ENCODE data around the gene PPM1A.

The PPM1A gene

DNA sequence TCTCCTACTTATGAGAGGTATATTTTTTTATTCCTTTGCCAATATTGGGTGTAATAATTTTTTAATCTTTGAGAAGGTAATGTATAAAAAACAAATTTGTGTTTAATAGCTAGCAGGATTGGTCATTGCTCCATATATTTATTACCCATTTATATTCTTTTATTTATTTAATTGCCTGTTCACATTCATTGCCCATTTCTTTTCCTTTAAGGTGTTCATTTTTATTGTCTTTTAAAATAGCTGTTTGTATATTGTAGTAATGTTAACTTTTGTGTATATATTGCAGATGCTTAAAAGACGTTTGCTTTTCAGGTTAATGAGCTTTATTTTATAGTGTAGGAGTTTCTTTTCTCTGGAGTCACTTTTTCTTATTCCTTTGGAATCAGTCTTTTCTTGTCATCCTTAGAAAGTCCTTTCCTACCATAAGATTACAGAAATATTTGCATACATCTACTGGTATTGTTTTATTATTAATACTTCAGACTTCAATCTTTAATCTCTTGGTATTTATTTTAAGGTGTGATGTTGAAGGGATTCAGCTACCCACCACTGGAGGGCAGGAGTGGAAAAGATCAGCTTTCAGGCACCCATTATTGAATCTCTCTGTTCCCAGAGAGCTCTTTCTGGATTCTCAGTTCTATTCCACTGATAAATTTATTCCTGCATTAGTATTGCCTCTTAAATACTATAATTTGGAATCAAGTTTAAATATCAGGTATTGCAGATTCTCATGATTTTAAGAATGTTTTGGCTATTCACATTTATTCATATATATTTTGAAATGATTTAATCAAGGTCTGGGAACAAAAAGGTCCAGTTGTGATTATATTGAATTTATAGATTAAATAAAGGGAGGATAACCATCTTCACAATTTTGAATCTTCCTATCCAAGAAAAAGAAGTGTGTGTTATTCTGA, 17.3 kb downstream of the PPM1A start:
- no peak for DNase-seq

- no peak for DNase-seq
Measured at GRCh38 chr14:60272177-60272576, 23.2 kb downstream of the PPM1A start.

DNA sequence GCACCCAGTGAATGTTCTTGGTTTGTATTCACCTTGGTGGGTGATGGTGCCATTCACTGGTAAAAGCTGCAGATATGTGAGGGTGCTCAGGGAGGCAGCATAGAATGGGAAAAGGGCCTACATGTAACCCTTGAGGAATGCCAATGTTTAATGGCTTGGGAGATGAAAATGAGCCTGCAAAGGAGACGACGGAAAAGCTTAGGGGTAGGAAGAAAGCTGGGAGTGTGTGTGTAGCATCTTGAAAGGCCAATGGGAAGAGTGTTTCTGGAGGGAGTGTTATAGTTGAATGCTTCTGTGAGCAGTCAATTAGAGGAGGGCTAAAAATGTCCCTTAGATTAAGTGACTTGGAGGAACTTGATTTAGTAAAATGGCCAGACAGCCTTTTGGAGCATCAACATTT, 24.9 kb downstream of the PPM1A start:
- DNase-seq, result no peak

DNA sequence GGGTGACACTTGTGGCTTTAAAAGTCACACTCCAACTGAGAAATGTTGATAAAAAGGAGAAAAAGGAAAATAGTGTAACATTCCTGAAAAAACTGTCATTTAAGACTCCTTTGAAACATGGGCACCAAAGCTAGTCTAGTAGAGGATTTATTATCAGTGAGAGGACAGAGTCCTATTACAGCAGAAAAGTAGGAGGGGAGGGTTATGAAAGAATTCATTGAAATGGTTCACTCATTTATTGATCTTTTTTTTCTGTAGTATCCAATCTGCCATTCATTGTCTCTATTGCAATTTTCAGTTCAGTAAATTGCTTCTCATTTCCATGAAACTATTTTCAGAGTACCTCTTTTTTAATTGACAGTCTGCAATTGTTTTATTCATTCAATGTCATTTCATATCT, 25.4 kb downstream of the PPM1A start:
- DNase-seq, result no peak

- no peak for DNase-seq
Measured at GRCh38 chr14:60275932-60276331, 26.9 kb downstream of the PPM1A start.

- DNase-seq, result no peak
Measured at GRCh38 chr14:60276347-60276746, 27.3 kb downstream of the PPM1A start.

DNA sequence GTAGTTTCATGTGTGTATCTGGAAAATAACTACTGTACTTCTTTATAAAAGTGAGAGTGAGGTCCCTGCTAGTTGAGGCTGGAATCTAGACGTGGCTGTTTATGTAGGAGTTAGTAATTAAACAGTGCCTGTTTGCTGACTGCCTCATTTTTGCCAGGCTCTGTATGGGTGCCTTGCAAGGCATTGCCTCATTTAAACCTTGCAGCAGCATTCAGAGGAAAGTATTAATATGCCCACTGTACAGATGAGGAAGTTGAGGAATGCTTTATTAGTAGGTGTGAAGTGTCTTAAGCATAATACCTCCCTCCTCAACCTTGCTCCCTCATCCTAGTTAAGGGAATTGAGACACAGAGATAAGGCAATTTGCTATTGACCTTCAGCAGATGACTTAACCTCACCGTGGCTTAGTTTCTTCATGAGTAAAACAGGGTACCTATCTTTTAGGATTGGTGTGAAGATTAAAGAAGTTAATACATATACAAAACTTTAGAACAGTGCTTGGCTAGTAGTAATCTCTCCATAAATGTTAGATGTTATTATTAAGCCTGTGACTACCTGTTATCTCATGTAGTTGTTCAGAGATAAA, 28.7 kb downstream of the PPM1A start:
- DNase-seq, result no peak

DNA sequence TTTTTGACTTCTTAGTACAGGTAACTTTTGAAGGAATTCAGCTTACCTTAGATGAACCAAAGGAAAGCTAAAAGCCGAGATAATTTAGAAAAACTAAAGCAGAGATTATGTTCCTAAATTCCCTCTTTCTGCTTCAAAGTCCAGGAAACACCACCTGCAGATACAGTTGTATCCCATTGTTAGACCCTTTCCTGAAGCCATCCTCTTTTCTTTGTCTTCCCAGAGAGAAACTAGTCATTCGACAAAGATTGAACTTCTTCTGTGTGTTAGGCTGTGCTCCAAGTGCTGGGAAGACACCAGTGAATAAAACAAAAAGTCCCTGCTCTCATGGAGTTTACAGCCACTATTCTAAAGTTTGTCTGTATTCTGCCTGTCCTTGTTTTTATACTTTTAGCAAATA, 29.3 kb downstream of the PPM1A start:
- no peak for DNase-seq

GRCh38 chr14:60287452-60287851, 38.4 kb downstream of the PPM1A start:
- DNase-seq, result no peak

GRCh38 chr14:60288279-60288678, 39.3 kb downstream of the PPM1A start:
- DNase-seq, result no peak

DNA sequence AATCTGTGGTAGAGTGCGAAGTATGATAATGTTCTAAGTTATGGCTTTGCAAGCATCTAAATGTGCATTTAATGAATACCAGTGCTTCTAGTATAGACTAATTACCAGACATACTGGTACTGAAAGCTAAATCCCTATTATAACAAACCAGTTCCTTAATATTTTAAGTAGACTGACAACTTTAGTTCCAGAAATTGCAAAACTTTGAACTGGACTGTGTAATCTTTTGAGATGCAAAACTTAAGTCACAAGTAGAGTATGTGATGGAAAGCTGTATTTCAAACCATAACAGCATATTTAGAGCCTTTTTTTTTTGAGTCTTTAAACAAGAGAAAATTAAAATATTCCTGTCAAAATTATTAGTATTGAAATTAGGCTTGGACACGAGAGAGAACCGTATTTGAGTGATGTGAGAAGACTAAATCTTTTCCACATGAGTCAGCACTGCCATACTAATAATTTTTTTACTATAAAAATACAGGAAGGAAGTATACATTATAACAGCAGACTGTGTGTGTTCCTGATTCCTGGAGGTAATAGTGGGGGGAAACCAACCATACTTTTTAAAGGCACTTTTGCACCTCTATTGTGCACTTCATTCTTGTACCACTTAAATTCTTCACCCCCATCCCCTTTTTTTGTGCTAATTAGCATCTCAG, 45.5 kb downstream of the PPM1A start:
- DNase-seq, result no peak

- DNase-seq, result no peak
Measured at GRCh38 chr14:60300019-60300418, 51.0 kb downstream of the PPM1A start.

DNA sequence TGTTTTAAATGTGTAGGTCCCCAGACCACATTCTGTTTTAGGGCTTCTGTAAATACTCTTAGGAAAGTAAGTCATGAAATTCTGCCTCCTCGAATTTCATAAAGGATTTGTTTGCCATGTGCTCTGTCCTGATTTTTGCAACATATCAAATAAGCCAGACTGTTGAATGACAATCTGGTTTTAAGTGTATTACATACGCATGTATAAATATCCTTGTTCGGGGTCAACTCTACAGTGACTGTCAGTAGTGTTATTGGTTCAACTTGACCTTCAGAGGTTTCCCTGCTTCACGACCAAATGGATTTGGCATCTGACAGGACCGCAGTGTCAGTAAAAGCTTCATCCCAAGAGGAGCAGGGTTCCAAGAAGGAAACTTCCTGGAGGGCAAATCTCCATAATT, 52.7 kb downstream of the PPM1A start:
- DNase-seq, result no peak

GRCh38 chr14:60302663-60303062, 53.6 kb downstream of the PPM1A start:
- no peak for DNase-seq

DNA sequence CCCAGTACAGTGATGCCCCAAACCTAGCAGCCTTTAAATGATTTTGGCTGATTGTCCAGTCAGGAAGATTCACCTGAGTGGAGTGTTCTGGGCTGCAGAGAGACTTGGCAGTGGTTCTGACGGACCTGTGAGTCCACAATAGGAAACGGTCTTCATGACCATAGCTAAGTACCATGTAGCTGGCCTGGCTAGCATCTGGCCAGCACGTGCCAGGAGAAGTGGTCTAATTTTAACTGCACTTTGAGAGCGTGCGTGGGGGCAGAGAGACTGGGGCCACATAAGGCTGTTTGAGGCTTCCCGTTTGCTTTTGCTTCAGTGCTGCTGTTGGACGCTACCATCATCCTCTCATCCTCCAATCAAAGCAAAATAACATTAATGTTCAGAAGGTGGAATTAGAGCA, 54.7 kb downstream of the PPM1A start:
- no peak for DNase-seq

GRCh38 chr14:60304509-60304908, 55.5 kb downstream of the PPM1A start:
- DNase-seq, result peak in 1 of 58 donors; percentile 13

- no peak for DNase-seq
Measured at GRCh38 chr14:60309867-60310552, 61.0 kb downstream of the PPM1A start.

- no peak for DNase-seq
Measured at GRCh38 chr14:60311417-60311816, 62.4 kb downstream of the PPM1A start.

- no peak for DNase-seq
Measured at GRCh38 chr14:60313093-60313492, 64.1 kb downstream of the PPM1A start.

GRCh38 chr14:60315196-60315990, 66.4 kb downstream of the PPM1A start:
- DNase-seq, result no peak

DNA sequence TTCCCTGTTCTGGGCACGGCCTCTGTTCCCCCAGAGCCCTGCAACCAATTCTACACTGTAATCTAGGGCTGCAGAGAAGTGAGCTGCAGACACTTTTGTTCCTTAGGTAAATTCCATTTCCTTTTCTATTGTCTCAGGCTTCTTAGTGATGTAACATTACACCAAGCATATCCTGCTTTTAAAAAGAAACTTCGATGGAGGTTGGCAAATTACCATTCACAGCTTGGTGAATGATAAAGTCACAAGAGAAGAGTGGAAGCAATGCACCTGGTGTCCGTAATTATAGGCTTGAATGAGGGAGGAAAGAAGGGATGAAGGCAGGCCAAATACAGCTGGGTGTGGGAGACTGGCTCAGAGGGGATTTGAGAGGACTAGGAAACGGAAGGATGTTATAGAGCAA, 68.6 kb downstream of the PPM1A start:
- DNase-seq, result no peak

Measured in anterior cingulate cortex (tissue), 58 donors.